Activated B cell treated with CpG ODN at 0.5 μM for 24 hours (primary cell): ENCODE data around the gene PRPF40B. TPM values are rescaled to one million over a fixed set of nuclear protein-coding genes. Genes with fewer than 3 reads are reported as not detected.

Source experiments
- ATAC-seq: fragments of 200-7000 bp; cut with Tn5 transposase; one replicate; pipeline ENCODE4 v1.10.0; 2021; ENCODE audit warnings: low read depth, mild to moderate bottlenecking, moderate library complexity
- CTCF ChIA-PET: fragments of 350-600 bp; sonication (Branson Sonifier 250); formaldehyde crosslinking; loops from one replicate; lab custom pipeline; 2021; ENCODE audit warnings: antibody characterized with exemption; lab: Charles Lee
- POLR2A ChIA-PET: fragments of 350-600 bp; sonication (Branson Sonifier 250); formaldehyde crosslinking; loops from one replicate; lab custom pipeline; 2021; ENCODE audit warnings: antibody characterized with exemption; lab: Charles Lee
- DNase-seq: peaks from one replicate; pipeline ENCODE4 v3.0.0; 2022
- H3K27ac Mint-ChIP-seq: one replicate; pipeline ENCODE4 v1.8.0; 2020; ENCODE audit warnings: mixed read lengths
- H3K27me3 Mint-ChIP-seq: one replicate; pipeline ENCODE4 v1.8.0; 2021; ENCODE audit warnings: mixed read lengths
- H3K36me3 Mint-ChIP-seq: one replicate; pipeline ENCODE4 v1.8.0; 2021; ENCODE audit warnings: low read depth, mixed read lengths
- H3K4me1 Mint-ChIP-seq: one replicate; pipeline ENCODE4 v1.8.0; 2021; ENCODE audit warnings: mixed read lengths
- H3K4me3 Mint-ChIP-seq: one replicate; pipeline ENCODE4 v1.8.0; 2020; ENCODE audit warnings: mild to moderate bottlenecking, mixed read lengths
- H3K9me3 Mint-ChIP-seq: one replicate; pipeline ENCODE4 v1.8.0; 2020; ENCODE audit warnings: mixed read lengths
- CTCF ChIP-seq: fragments of 200-600 bp; IDR thresholded peaks from one replicate; pipeline ENCODE4 v1.8.0; 2022; ENCODE audit warnings: antibody characterized with exemption, mild to moderate bottlenecking
- intact Hi-C: fragments of 100-400 bp; cut with micrococcal nuclease; formaldehyde crosslinking; loops from one replicate; pipeline ENCODE4 v1.15.1; 2024
- total RNA-seq: library from RNA; stranded (reverse); gene quantifications from 2 replicates; pipeline ENCODE4 v1.2.3, GENCODE V29; 2022

Gene PRPF40B
- total RNA-seq, 1 donor from 2014 or later: 23.4 TPM

GRCh38 chr12:49649892-49650291 is 26.5 kb downstream of the PRPF40B start:
- Mint-ChIP-seq H3K27ac (peak overlapping the region; percentile 13), H3K4me3 (no peak overlapping the region), H3K27me3 (no peaks in the 10 kb centered on the region), H3K4me1 (peaks cover 20% of the 10 kb centered on the region), H3K36me3 (peaks cover 95% of the 10 kb centered on the region), H3K9me3 (no peaks in the 10 kb centered on the region)
- intact Hi-C loops: no loop called here
- no peak for TF ChIP-seq CTCF
- no peak for ATAC-seq
- CTCF ChIA-PET: interaction anchor here (14.7 kb wide), 1 partner anchor 60 kb away, joined by 284 read pairs; the partner anchor contains the start of gene FMNL3
- no peak for DNase-seq
- POLR2A ChIA-PET: interaction anchor here (0.9 kb wide), 1 partner anchor 13 kb away, joined by 3 read pairs; no protein-coding TSS in a partner anchor

GRCh38 chr12:49651855-49652254 is 28.5 kb downstream of the PRPF40B start:
- Mint-ChIP-seq H3K27me3 (no peaks in the 10 kb centered on the region), H3K4me3 (no peak overlapping the region), H3K36me3 (peaks cover 91% of the 10 kb centered on the region), H3K27ac (no peak overlapping the region), H3K4me1 (peaks cover 5% of the 10 kb centered on the region), H3K9me3 (no peaks in the 10 kb centered on the region)
- DNase-seq (no peak), ATAC-seq (no peak)
- intact Hi-C loops: no loop called here
- CTCF ChIA-PET: no interaction called here
- no peak for TF ChIP-seq CTCF
- POLR2A ChIA-PET: interaction anchor here (1.3 kb wide), 1 partner anchor 11 kb away, joined by 3 read pairs; no protein-coding TSS in a partner anchor

DNA sequence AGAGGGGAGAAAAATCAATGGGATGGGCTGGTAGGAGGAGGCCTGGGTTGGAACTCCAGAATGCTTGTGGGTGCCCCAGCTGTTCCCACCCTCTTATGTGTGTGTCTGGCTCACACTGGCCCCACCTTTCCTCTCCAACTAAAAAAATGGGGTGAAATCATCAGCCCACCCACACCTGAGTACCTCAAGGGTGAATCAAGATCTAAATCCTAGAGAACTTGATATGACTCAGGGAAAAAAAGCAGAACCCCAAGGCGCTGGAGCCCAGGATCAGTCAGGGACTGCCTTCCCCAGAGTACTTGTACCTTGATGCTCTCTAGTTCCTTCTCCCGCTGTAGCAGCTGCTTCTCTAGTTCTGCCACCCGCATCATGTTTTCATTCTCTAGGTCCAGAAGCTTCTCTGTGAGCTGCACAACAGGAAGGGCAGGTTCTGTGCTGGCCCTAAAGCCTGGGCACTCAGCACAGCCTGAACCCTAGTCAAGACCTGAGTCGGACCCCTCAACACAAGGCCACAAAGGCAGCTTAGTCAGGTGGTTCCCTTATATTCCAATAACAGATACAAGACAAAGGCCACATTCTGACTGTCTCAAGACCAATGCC is 29.7 kb downstream of the PRPF40B start:
- Mint-ChIP-seq H3K4me1 (peaks cover 8% of the 10 kb centered on the region), H3K27me3 (no peaks in the 10 kb centered on the region), H3K27ac (peak overlapping the region; percentile 53), H3K36me3 (peaks cover 88% of the 10 kb centered on the region), H3K4me3 (no peak overlapping the region), H3K9me3 (no peaks in the 10 kb centered on the region)
- DNase-seq: no peak
- CTCF ChIA-PET: no interaction called here
- no peak for TF ChIP-seq CTCF
- POLR2A ChIA-PET: interaction anchor here (1.5 kb wide), 1 partner anchor 10 kb away, joined by 3 read pairs; no protein-coding TSS in a partner anchor
- intact Hi-C loops: no loop called here
- ATAC-seq: no peak

- Mint-ChIP-seq H3K4me3 (no peak overlapping the region), H3K4me1 (peaks cover 13% of the 10 kb centered on the region), H3K27ac (no peak overlapping the region), H3K27me3 (no peaks in the 10 kb centered on the region), H3K9me3 (no peaks in the 10 kb centered on the region), H3K36me3 (peaks cover 83% of the 10 kb centered on the region)
- TF ChIP-seq CTCF: no peak
- DNase-seq: no peak
- intact Hi-C loops: no loop called here
- POLR2A ChIA-PET: interaction anchor here (1.5 kb wide), 1 partner anchor 8 kb away, joined by 3 read pairs; no protein-coding TSS in a partner anchor
- no peak for ATAC-seq
- CTCF ChIA-PET: interaction anchor here (0.7 to 1.3 kb wide), 4 partner anchors 10 to 49 kb away, joined by 3 to 5 read pairs (median 4); no protein-coding TSS in a partner anchor
These were observed 31.4 kb downstream of the PRPF40B start for GRCh38 chr12:49654715-49655114.

DNA sequence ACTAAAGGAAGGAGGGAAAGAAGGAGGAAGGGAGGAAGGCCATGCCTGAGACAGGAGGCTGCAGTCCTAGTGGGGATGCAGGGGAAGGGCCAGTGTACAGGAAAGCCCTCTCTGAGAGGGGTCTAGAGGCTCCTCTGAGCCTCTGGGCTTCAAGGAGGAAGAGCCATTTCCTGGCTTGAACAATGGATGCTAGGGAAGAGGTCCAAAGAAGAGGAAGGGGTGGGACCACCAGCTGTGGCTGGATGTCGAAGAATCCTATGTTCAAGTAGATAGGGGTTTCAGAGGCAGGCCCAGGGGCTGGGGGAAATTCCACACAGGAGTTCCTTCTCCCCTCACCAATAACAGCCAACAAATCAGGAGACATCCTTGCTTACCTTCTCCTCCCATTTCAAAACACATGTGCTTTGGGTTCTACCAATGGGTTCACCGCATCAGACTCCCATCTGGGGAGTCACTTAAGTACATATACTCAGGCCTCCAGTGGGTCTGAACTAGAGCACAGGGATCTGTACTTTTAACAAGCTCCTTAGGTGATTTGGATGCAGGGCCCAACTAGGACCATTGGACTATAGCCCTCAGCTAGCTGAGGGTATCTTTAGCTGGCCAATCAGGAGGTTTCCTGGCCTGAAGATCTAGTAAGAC is 32.4 kb downstream of the PRPF40B start:
- H3K4me3 Mint-ChIP-seq: no peak overlapping the region
- DNase-seq (no peak), ATAC-seq (no peak)
- no peak for TF ChIP-seq CTCF
- CTCF ChIA-PET: interaction anchor here (0.9 to 2.0 kb wide), 3 partner anchors 11 to 86 kb away, joined by 4 to 8 read pairs (median 4); partner anchors contain the start of gene TMBIM6
- H3K27ac Mint-ChIP-seq: no peak overlapping the region
- POLR2A ChIA-PET: interaction anchor here (0.7 kb wide), 1 partner anchor 32 kb away, joined by 4 read pairs; the partner anchor contains the start of gene PRPF40B
- H3K36me3 Mint-ChIP-seq: peaks cover 79% of the 10 kb centered on the region
- no peaks in the 10 kb centered on the region for H3K9me3 Mint-ChIP-seq
- no peaks in the 10 kb centered on the region for H3K27me3 Mint-ChIP-seq
- intact Hi-C loops: no loop called here
- peaks cover 21% of the 10 kb centered on the region for H3K4me1 Mint-ChIP-seq
